ENCODE results near the gene WDR47.
"Not testable (repeated sequence)": the region's sequence is repeated elsewhere in the genome, so short reads cannot be mapped to it uniquely, and the experiment has no call there.

WDR47 gene

GRCh38 chr1:109040627-109040988 is 1.3 kb downstream of the WDR47 start:
- TF ChIP-seq CTCF (conservative IDR thresholded peaks at IDR 0.05; ENCODE audit: control insufficient read depth, insufficient read depth, low read depth, low read length) = no peak
- no peak for DNase-seq (ENCODE audit: low read depth)
- H3K4me3 ChIP-seq (ENCODE audit: control insufficient read depth, low read depth, low read length) = peak overlapping the region; percentile 86

- TF ChIP-seq CTCF (conservative IDR thresholded peaks at IDR 0.05; ENCODE audit: control insufficient read depth, insufficient read depth, low read depth, low read length) = no peak
- H3K4me3 ChIP-seq (ENCODE audit: control insufficient read depth, low read depth, low read length) = no peak overlapping the region
- no peak for DNase-seq (ENCODE audit: low read depth)
Observed at GRCh38 chr1:109034382-109034781, 7.5 kb downstream of the WDR47 start.

GRCh38 chr1:109029493-109029892 is 12.4 kb downstream of the WDR47 start:
- DNase-seq (ENCODE audit: low read depth); H3K4me3 ChIP-seq (ENCODE audit: control insufficient read depth, low read depth, low read length): not testable (repeated sequence)

GRCh38 chr1:109027841-109028240 is 14.1 kb downstream of the WDR47 start:
- no peak for DNase-seq (ENCODE audit: low read depth)
- H3K4me3 ChIP-seq (ENCODE audit: control insufficient read depth, low read depth, low read length) = no peak overlapping the region
- no peak for TF ChIP-seq CTCF (conservative IDR thresholded peaks at IDR 0.05; ENCODE audit: control insufficient read depth, insufficient read depth, low read depth, low read length)

GRCh38 chr1:109025694-109026093 is 16.2 kb downstream of the WDR47 start:
- TF ChIP-seq CTCF (conservative IDR thresholded peaks at IDR 0.05; ENCODE audit: control insufficient read depth, insufficient read depth, low read depth, low read length) = no peak
- peak; percentile 16 for DNase-seq (ENCODE audit: low read depth)
- H3K4me3 ChIP-seq (ENCODE audit: control insufficient read depth, low read depth, low read length) = no peak overlapping the region

- no peak overlapping the region for H3K4me3 ChIP-seq (ENCODE audit: control insufficient read depth, low read depth, low read length)
- peak; percentile 2 for DNase-seq (ENCODE audit: low read depth)
- no peak for TF ChIP-seq CTCF (conservative IDR thresholded peaks at IDR 0.05; ENCODE audit: control insufficient read depth, insufficient read depth, low read depth, low read length)
Observed at GRCh38 chr1:109024646-109025045, 17.3 kb downstream of the WDR47 start.

- TF ChIP-seq CTCF (conservative IDR thresholded peaks at IDR 0.05; ENCODE audit: control insufficient read depth, insufficient read depth, low read depth, low read length) = no peak
- DNase-seq (ENCODE audit: low read depth) = no peak
- H3K4me3 ChIP-seq (ENCODE audit: control insufficient read depth, low read depth, low read length) = no peak overlapping the region
Observed at GRCh38 chr1:109020693-109021257, 21.1 kb downstream of the WDR47 start.

GRCh38 chr1:109017719-109018118 is 24.2 kb downstream of the WDR47 start:
- H3K4me3 ChIP-seq (ENCODE audit: control insufficient read depth, low read depth, low read length); DNase-seq (ENCODE audit: low read depth): not testable (repeated sequence)
